K562 (cell line): Measurements from ENCODE around the gene HOXA1. TPM values are rescaled to one million over a fixed set of nuclear protein-coding genes. Genes with fewer than 3 reads are reported as not detected.

Experiments used
- ATAC-seq: fragments of 200-7000 bp; cut with Tn5 transposase; 3 replicates; pipeline ENCODE4 v1.9.1; 2020; ENCODE audit warnings: moderate library complexity
- BruUV-seq: library from RNA; stranded (reverse); fragments of 400-500 nt; replicated peaks from 2 replicates; lab custom pipeline; 2021; lab: Mats Ljungman, UMichigan
- CTCF ChIA-PET: fragments of 300-600 bp; formaldehyde crosslinking; extraction: SDS; loops from one replicate; lab custom pipeline; 2021; ENCODE audit warnings: low intra/inter-chr PET ratio; lab: Yijun Ruan, JAX
- POLR2A ChIA-PET: fragments of 300-600, 350-650 bp; sonication (Branson Sonifier 250); formaldehyde crosslinking; extraction: SDS; loops from one replicate; lab custom pipeline; 2021; ENCODE audit warnings: antibody characterized with exemption, inconsistent platforms; lab: Yijun Ruan, JAX
- DNase-seq, 4 experiments: peaks; one replicate each; pipeline versions ENCODE4 v3.0.0 to v3.0.0-alpha.2; 2011 to 2018; ENCODE audit warnings: low spot score in 3 of 4, mixed read lengths in 3 of 4; ENCODE audit errors: extremely low read depth in 1 of 4
- FAIRE-seq: peaks from 2 replicates; lab custom pipeline; 2011; peaks lifted over from hg19 to GRCh38; lab: Jason Lieb, UNC
- H2AFZ ChIP-seq: 2 replicates; pipeline ENCODE4 v1.6.0; 2011; ENCODE audit warnings: low read depth, low read length, control low read depth, inconsistent platforms
- H3K27ac ChIP-seq: fragments of 200-600 bp; 3 replicates; pipeline ENCODE4 v1.8.0; 2011; ENCODE audit warnings: low read depth, mild to moderate bottlenecking, control low read depth, inconsistent platforms, low read length, moderate library complexity, mixed read lengths; ENCODE audit errors: extremely low read depth
- H3K27me3 ChIP-seq, 2 experiments: fragments of 300-600 bp in 1 of 2; 2 replicates in 1 of 2; 3 replicates in 1 of 2; pipeline versions ENCODE4 v1.6.0 to v1.8.0; 2011; ENCODE audit warnings: inconsistent platforms in 2 of 2, low read length in 2 of 2, mild to moderate bottlenecking in 1 of 2, mixed read lengths in 1 of 2, moderate library complexity in 1 of 2; ENCODE audit not compliant: control insufficient read depth in 2 of 2, insufficient read depth in 2 of 2
- H3K36me3 ChIP-seq: fragments of 300-600 bp; 3 replicates; pipeline ENCODE4 v1.8.0; 2011; ENCODE audit warnings: mild to moderate bottlenecking, low read length, inconsistent platforms; ENCODE audit not compliant: control insufficient read depth, insufficient read depth
- H3K4me1 ChIP-seq, 2 experiments: fragments of 200-600 bp in 1 of 2; replicated peaks in 1 of 2; 2 replicates in 1 of 2; 3 replicates in 1 of 2; pipeline versions ENCODE4 v1.5.1 to v1.8.0; 2011; ENCODE audit warnings: inconsistent platforms in 2 of 2, low read length in 2 of 2, mild to moderate bottlenecking in 1 of 2, mixed read lengths in 1 of 2, moderate library complexity in 1 of 2; ENCODE audit not compliant: control insufficient read depth in 2 of 2, insufficient read depth in 2 of 2
- H3K4me2 ChIP-seq: 2 replicates; pipeline ENCODE4 v1.6.1; 2011; ENCODE audit warnings: low read length, control low read depth, inconsistent platforms, mixed read lengths; ENCODE audit not compliant: insufficient read depth
- H3K4me3 ChIP-seq: fragments of 200-600 bp; sonication (generic), shearing (Covaris generic); 2 replicates; pipeline ENCODE4 v1.5.1; 2016; ENCODE audit warnings: control low read depth, inconsistent platforms
- H3K79me2 ChIP-seq: fragments of 200-600 bp; 3 replicates; pipeline ENCODE4 v1.8.0; 2011; ENCODE audit warnings: low read length, inconsistent platforms; ENCODE audit not compliant: control insufficient read depth, insufficient read depth
- H3K9ac ChIP-seq, 2 experiments: 2 replicates each; pipeline versions ENCODE4 v1.6.0 to v1.6.1; 2011; ENCODE audit warnings: low read depth in 2 of 2, low read length in 2 of 2, control low read depth in 1 of 2, inconsistent platforms in 1 of 2, mild to moderate bottlenecking in 1 of 2, mixed read lengths in 1 of 2; ENCODE audit not compliant: insufficient read depth in 1 of 2
- H3K9me1 ChIP-seq: one replicate; pipeline ENCODE4 v1.6.0; 2011; ENCODE audit warnings: inconsistent platforms, mild to moderate bottlenecking, low read length, moderate library complexity; ENCODE audit not compliant: control insufficient read depth, insufficient read depth
- H3K9me3 ChIP-seq: replicated peaks from 2 replicates; pipeline ENCODE4 v1.5.1; 2011; ENCODE audit warnings: low read depth, low read length, inconsistent platforms; ENCODE audit not compliant: control insufficient read depth, insufficient read depth
- H4K20me1 ChIP-seq: replicated peaks from 2 replicates; pipeline ENCODE4 v1.6.1; 2011; ENCODE audit warnings: low read length, inconsistent platforms, mixed read lengths; ENCODE audit not compliant: control insufficient read depth, insufficient read depth
- ARID2 ChIP-seq: fragments of 450-650 bp; IDR thresholded peaks from 2 replicates; pipeline ENCODE4 v1.6.1; 2017; ENCODE audit warnings: antibody characterized with exemption, mild to moderate bottlenecking
- CHAMP1 ChIP-seq: fragments of 450-650 bp; IDR thresholded peaks from 2 replicates; pipeline ENCODE4 v1.6.1; 2016; ENCODE audit warnings: mild to moderate bottlenecking
- HNRNPLL ChIP-seq: fragments of 200-400 bp; formaldehyde crosslinking; IDR thresholded peaks from 2 replicates; pipeline ENCODE4 v1.6.1; 2017; ENCODE audit warnings: low read length, low read depth, mild to moderate bottlenecking; ENCODE audit not compliant: poor library complexity, severe bottlenecking
- HOXB6 ChIP-seq: fragments of 250-450 bp; sonication (Bioruptor Pico); IDR thresholded peaks from 2 replicates; pipeline ENCODE4 v1.5.1; 2022; ENCODE audit warnings: mild to moderate bottlenecking, borderline replicate concordance
- KDM1A ChIP-seq, 2 experiments: fragments of 450-650 bp; IDR thresholded peaks; 2 replicates each; pipeline ENCODE4 v1.6.1; 2016; ENCODE audit warnings: mild to moderate bottlenecking in 2 of 2
- MCM7 ChIP-seq, 2 experiments: fragments of 450-650 bp; IDR thresholded peaks; 2 replicates each; pipeline ENCODE4 v1.6.1; 2016 to 2018
- MECOM ChIP-seq: fragments of 250-450 bp; sonication (Bioruptor Pico); IDR thresholded peaks from 2 replicates; pipeline ENCODE4 v1.8.0; 2022; ENCODE audit warnings: inconsistent platforms
- MTA3 ChIP-seq: fragments of 450-650 bp; formaldehyde crosslinking; IDR thresholded peaks from 2 replicates; pipeline ENCODE4 v1.6.1; 2017; ENCODE audit warnings: mild to moderate bottlenecking, borderline replicate concordance
- PTRF ChIP-seq: fragments of 450-650 bp; IDR thresholded peaks from 2 replicates; pipeline ENCODE4 v1.6.1; 2016; ENCODE audit warnings: mild to moderate bottlenecking, missing genetic modification characterization, missing compliant biosample characterization
- TCF15 ChIP-seq: fragments of 250-450 bp; sonication (Bioruptor Pico); IDR thresholded peaks from 2 replicates; pipeline ENCODE4 v1.8.0; 2022; ENCODE audit warnings: moderate library complexity, mild to moderate bottlenecking, inconsistent platforms
- ZBED1 ChIP-seq: IDR thresholded peaks from 2 replicates; pipeline ENCODE4 v1.6.1; 2014
- ZBTB33 ChIP-seq: sonication (generic); formaldehyde crosslinking; IDR thresholded peaks from 2 replicates; pipeline ENCODE4 v1.8.1; 2023; ENCODE audit warnings: mild to moderate bottlenecking, missing genetic modification reagents
- ZFP36 ChIP-seq: fragments of 150-350 bp; IDR thresholded peaks from 2 replicates; pipeline ENCODE4 v1.6.1; 2018; ENCODE audit warnings: low read length, low read depth; ENCODE audit not compliant: partially characterized antibody
- ZKSCAN1 ChIP-seq: fragments of 150-350 bp; IDR thresholded peaks from 2 replicates; pipeline ENCODE4 v1.6.1; 2016; ENCODE audit warnings: low read depth, low read length
- ZNF239 ChIP-seq: fragments of 250-450 bp; sonication (Bioruptor Pico); IDR thresholded peaks from 2 replicates; pipeline ENCODE4 v1.4.0; 2020; ENCODE audit warnings: mild to moderate bottlenecking
- ZNF274 ChIP-seq: IDR thresholded peaks from 2 replicates; pipeline ENCODE4 v1.6.1; 2011; ENCODE audit warnings: low read depth, mild to moderate bottlenecking, low read length, moderate library complexity, borderline replicate concordance
- ZNF41 ChIP-seq: fragments of 250-450 bp; sonication (Bioruptor Pico); conservative IDR thresholded peaks from 2 replicates; pipeline ENCODE4 v1.4.0; 2020; ENCODE audit warnings: mild to moderate bottlenecking
- ZNF584 ChIP-seq: fragments of 200-800 bp; sonication (Bioruptor generic); IDR thresholded peaks from 2 replicates; pipeline ENCODE4 v1.6.1; 2016; ENCODE audit warnings: low read depth, mild to moderate bottlenecking, missing genetic modification characterization, missing compliant biosample characterization
- WGBS: fragments of 100-300 bp; shearing (Covaris generic); methylation state at CpG from one replicate; pipeline ENCODE4 v1.1.6; 2016; ENCODE audit warnings: low coverage, mixed read lengths; ENCODE audit not compliant: insufficient coverage; ENCODE audit errors: missing lambda C conversion rate; 5-methylcytosine and 5-hydroxymethylcytosine counted together
- in situ Hi-C: fragments of 300-500 bp; cut with MboI; formaldehyde crosslinking; loops from 4 replicates; pipeline ENCODE4 v1.15.0; 2018; ENCODE audit warnings: inconsistent platforms, mixed read lengths
- intact Hi-C: fragments of 100-400 bp; cut with micrococcal nuclease; formaldehyde crosslinking; loops from 2 replicates; pipeline ENCODE4 v1.14.2; 2022
- polyA plus RNA-seq, 8 experiments: library from polyadenylated mRNA; depleted of rRNA in 4 of 8; stranded (reverse) in 5 of 8; unstranded in 3 of 8; fragments of >200 nt; fragmentation: Nextera tagmentation in 2 of 8; fragmentation: Illumina TruSeq in 1 of 8; extraction: Ambion mirVana in 2 of 8; extraction: Trizol in 1 of 8; gene quantifications; 2 replicates each; pipeline versions ENCODE4 v1.2.1 to v1.2.3, GENCODE V29; 2011 to 2014; ENCODE audit warnings: inconsistent platforms in 1 of 8, missing spikeins in 1 of 8
- total RNA-seq, 7 experiments: library from RNA; depleted of rRNA in 6 of 7; stranded (reverse); fragments of >200 nt in 6 of 7; fragmentation: Illumina TruSeq in 2 of 7; extraction: Trizol in 2 of 7; gene quantifications; 2 replicates each; pipeline versions ENCODE4 v1.2.1 to v1.2.3, GENCODE V29; 2011 to 2021; ENCODE audit warnings: low replicate concordance in 1 of 7

The HOXA1 gene
- total and polyA plus RNA-seq, 9 of the 15 experiments (the other 6 are each of a cell fraction or from before 2014, with no cell fraction given), result 0.03 to 0.63 (median 0.09) TPM; not detected in 4

GRCh38 chr7:27143023-27143949, 47.5 kb upstream of the HOXA1 start, which contains the start of gene HOXA5:
TSS of gene HOXA5 (minus strand) at chr7:27143681. CDS start at chr7:27143607, 74 bp downstream.
- FAIRE-seq (no peak), DNase-seq (no peak), ATAC-seq (no peak)
- no peak within 1 kb of the TSS for H3K9ac ChIP-seq
- H3K4me2 ChIP-seq, result no peak within 1 kb of the TSS
- peaks cover 0 to 20% of the 10 kb centered on the region in 2 experiments; a peak in 2 of 5 replicates for H3K4me1 ChIP-seq
- no peak within 1 kb of the TSS for H2AFZ ChIP-seq
- POLR2A ChIA-PET, result interaction anchor here (0.6 to 0.7 kb wide), 2 partner anchors 19 to 32 kb away, joined by 3 read pairs; no protein-coding TSS in a partner anchor
- intact Hi-C loops, result no loop called here
- no peaks in the 10 kb centered on the region for H3K36me3 ChIP-seq
- BruUV-seq, result no TSS peak
- H3K27me3 ChIP-seq, result peaks cover 30 to 87% of the 10 kb centered on the region in 2 experiments
- WGBS, result 65% methylated on average over 72 of the region's 86 CpGs
- H3K4me3 ChIP-seq, result no peak within 1 kb of the TSS
- no peaks in the 10 kb centered on the region for H3K9me1 ChIP-seq
- H4K20me1 ChIP-seq, result no peaks in the 10 kb centered on the region
- CTCF ChIA-PET, result no interaction called here
- no peaks in the 10 kb centered on the region for H3K9me3 ChIP-seq
- H3K79me2 ChIP-seq, result no peaks in the 10 kb centered on the region
- H3K27ac ChIP-seq, result no peak within 1 kb of the TSS
- in situ Hi-C loops, result loop anchor here (10.0 kb wide), 1 partner anchor 288 kb away; no protein-coding TSS in a partner anchor
- TF ChIP-seq KDM1A (IDR thresholded peaks at IDR 0.05) (no peak), ZNF584 (CRISPR knock-in tag) (no peak), ZNF239 (CRISPR knock-in tag) (no peak), MTA3 (no peak), ZNF274 (no peak), ZFP36 (no peak), HOXB6 (CRISPR knock-in tag) (no peak), HNRNPLL (no peak), ARID2 (no peak), ZBED1 (no peak), MECOM (no peak), ZKSCAN1 (no peak), CHAMP1 (no peak), TCF15 (CRISPR knock-in tag) (no peak), ZBTB33 (CRISPR knock-in tag) (no peak), ZNF41 (CRISPR knock-in tag) (no peak), MCM7 (IDR thresholded peaks at IDR 0.05) (no peak), PTRF (no peak)
